AG08396 (cell line): ENCODE measurements around the gene NECTIN3.
A peak's percentile ranks its signal among the peaks of the same experiment; 100 is the strongest.

Experiments used
- DNase-seq: peaks from one replicate; pipeline ENCODE4 v3.0.0; 2012; ENCODE audit warnings: low spot score, mixed read lengths

NECTIN3 gene, protein sequence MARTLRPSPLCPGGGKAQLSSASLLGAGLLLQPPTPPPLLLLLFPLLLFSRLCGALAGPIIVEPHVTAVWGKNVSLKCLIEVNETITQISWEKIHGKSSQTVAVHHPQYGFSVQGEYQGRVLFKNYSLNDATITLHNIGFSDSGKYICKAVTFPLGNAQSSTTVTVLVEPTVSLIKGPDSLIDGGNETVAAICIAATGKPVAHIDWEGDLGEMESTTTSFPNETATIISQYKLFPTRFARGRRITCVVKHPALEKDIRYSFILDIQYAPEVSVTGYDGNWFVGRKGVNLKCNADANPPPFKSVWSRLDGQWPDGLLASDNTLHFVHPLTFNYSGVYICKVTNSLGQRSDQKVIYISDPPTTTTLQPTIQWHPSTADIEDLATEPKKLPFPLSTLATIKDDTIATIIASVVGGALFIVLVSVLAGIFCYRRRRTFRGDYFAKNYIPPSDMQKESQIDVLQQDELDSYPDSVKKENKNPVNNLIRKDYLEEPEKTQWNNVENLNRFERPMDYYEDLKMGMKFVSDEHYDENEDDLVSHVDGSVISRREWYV

GRCh38 chr3:111071257-111072030 is at the start of gene NECTIN3:
TSS of gene NECTIN3 (plus strand) at chr3:111071816. CDS start at chr3:111072018, 202 bp downstream.
- DNase-seq, result peak; percentile 94

- no peak for DNase-seq
These were observed 43.7 kb upstream of the NECTIN3 start for GRCh38 chr3:111027868-111028267.

DNA sequence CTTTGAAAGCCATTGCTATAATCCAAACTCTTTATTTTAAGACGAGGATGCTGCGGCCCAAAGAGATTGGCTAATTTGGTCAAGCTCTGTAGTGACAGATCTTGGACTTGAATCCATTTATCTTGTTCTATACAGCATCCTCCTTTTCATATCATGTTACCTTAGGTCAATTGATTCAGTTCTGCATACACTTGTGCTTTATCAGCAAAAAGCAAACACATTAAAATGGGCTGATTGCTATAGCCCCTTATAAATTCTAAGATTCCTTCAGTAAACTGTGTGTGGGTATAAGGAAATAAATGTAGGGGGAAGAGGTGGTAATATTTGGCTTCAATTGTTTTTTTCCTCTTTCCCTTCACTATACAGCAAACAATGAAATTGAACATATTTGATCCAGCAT is 40.1 kb upstream of the NECTIN3 start:
- DNase-seq, result no peak

- no peak for DNase-seq
These were observed 38.9 kb upstream of the NECTIN3 start for GRCh38 chr3:111032677-111033076.

- DNase-seq, result no peak
These were observed 38.1 kb upstream of the NECTIN3 start for GRCh38 chr3:111033470-111034050.

DNA sequence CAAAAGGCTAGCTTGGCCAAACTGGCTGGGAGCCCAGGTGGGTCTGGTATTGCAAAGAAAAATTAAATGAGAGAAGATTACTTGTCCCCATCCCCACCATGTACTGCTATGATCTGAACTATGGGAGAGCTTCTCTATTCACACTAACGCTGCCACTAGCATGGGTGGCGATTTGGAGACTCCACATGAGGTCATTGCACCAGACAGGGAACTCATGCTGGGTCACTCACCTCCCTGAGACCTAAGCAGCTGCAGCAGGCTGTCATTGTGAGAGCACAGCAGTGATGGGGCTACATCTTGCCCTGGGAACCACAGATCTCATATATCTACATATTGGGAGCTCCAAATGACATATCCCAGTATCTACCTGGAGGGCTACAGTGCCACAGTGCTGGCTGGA is 36.3 kb upstream of the NECTIN3 start:
- DNase-seq, result no peak

GRCh38 chr3:111035902-111036301 is 35.7 kb upstream of the NECTIN3 start:
- DNase-seq, result no peak

DNA sequence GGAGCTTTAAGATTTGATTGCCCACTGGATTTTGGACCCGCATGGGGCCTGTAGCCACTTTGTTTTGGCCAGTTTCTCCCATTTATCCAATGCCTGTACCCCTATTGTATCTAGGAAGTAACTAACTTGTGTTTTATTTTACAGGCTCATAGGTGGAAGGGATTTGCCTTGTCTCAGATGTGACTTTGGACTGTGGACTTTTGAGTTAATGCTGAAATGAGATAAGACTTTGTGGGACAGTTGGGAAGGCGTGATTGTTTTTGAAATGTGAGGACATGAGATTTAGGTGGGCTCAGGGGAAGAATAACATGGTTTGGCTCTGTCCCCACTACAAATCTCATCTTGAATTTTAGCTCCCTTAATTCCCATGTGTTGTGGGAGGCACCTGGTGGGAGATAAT is 30.7 kb upstream of the NECTIN3 start:
- no peak for DNase-seq

GRCh38 chr3:111045564-111045963 is 26.1 kb upstream of the NECTIN3 start:
- DNase-seq, result no peak

DNA sequence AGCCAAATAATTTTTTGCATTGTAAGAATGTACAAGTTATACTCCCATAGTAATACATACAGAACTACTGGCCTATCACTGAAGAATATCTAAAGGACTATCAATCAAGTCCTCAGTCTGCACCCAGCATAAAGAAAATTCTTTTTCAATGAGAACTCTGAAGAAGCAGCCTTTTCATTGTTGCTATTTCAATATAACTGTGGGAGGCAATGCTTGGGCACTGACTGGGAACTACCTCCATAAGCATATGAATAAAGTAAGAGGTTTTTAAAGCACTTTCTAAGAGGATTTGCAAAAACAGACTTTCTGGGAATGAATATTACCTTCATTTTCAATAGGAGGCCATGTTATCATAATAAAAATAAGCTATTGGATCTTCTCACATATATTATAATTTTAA is 24.6 kb upstream of the NECTIN3 start:
- no peak for DNase-seq

GRCh38 chr3:111047812-111048435 is 23.7 kb upstream of the NECTIN3 start:
- DNase-seq, result no peak

GRCh38 chr3:111051354-111051753 is 20.3 kb upstream of the NECTIN3 start:
- no peak for DNase-seq

DNA sequence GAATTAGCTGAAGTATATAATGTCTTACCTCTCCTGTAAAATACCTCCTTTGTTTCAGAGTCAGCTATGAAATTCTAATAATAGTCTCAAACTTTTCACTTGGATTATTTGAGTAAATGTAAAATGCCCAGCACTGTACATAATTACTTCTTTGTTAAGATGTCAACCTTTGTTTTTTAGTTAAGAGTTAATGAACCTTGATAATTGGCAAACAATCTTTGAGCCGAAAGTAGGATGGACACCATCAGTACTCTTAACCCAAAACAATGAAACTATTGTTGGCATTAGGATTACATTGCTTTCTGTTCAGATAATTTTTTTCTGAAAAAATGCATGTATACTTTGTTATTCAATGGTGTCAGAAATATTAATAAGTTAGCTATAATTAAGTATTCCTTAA is 3.0 kb upstream of the NECTIN3 start:
- no peak for DNase-seq

- peak; percentile 22 for DNase-seq
These were observed 1.4 kb upstream of the NECTIN3 start for GRCh38 chr3:111069974-111070771.

GRCh38 chr3:111070772-111071256 is 802 bp upstream of the NECTIN3 start:
- no peak for DNase-seq

- peak; percentile 38 for DNase-seq
These were observed 660 bp downstream of the NECTIN3 start for GRCh38 chr3:111072031-111072921.

- peak; percentile 10 for DNase-seq
These were observed 1.6 kb downstream of the NECTIN3 start for GRCh38 chr3:111073218-111073617.

GRCh38 chr3:111076732-111077131 is 5.1 kb downstream of the NECTIN3 start:
- DNase-seq, result no peak

- no peak for DNase-seq
These were observed 5.8 kb downstream of the NECTIN3 start for GRCh38 chr3:111077369-111077768.

GRCh38 chr3:111080413-111080812 is 8.8 kb downstream of the NECTIN3 start:
- peak; percentile 23 for DNase-seq
